NCI-H526 (cell line): ENCODE data around the gene ARMH4.

Source experiments
- DNase-seq, 2 experiments: peaks; one replicate each; lab custom pipeline; 2025; lab: John Stamatoyannopoulos, UW

The ARMH4 gene

GRCh38 chr14:58098507-58098906, 53.5 kb downstream of the ARMH4 start:
- no peak for DNase-seq

GRCh38 chr14:58096731-58097130, 55.3 kb downstream of the ARMH4 start:
- DNase-seq = no peak

GRCh38 chr14:58091883-58092630, 60.0 kb downstream of the ARMH4 start:
- no peak for DNase-seq

GRCh38 chr14:58089612-58090011, 62.4 kb downstream of the ARMH4 start:
- DNase-seq = no peak

- DNase-seq = no peak
These were observed 63.1 kb downstream of the ARMH4 start for GRCh38 chr14:58088961-58089360.

GRCh38 chr14:58085877-58086276, 66.1 kb downstream of the ARMH4 start:
- DNase-seq = no peak

- DNase-seq = no peak
These were observed 69.4 kb downstream of the ARMH4 start for GRCh38 chr14:58082491-58083098.

GRCh38 chr14:58082011-58082410, 70.0 kb downstream of the ARMH4 start:
- DNase-seq = no peak

GRCh38 chr14:58078471-58078870, 73.5 kb downstream of the ARMH4 start:
- no peak for DNase-seq

- no peak for DNase-seq
These were observed 73.9 kb downstream of the ARMH4 start for GRCh38 chr14:58078068-58078467.

GRCh38 chr14:58077621-58078020, 74.4 kb downstream of the ARMH4 start:
- no peak for DNase-seq

GRCh38 chr14:58073516-58073915, 78.5 kb downstream of the ARMH4 start:
- no peak for DNase-seq

- DNase-seq = peak; percentile 26 to 81
These were observed 79.5 kb downstream of the ARMH4 start for GRCh38 chr14:58072288-58073071.

- no peak for DNase-seq
These were observed 80.7 kb downstream of the ARMH4 start for GRCh38 chr14:58071341-58071740.

GRCh38 chr14:58068306-58068705, 83.7 kb downstream of the ARMH4 start:
- no peak for DNase-seq

- DNase-seq = no peak
These were observed 85.9 kb downstream of the ARMH4 start for GRCh38 chr14:58066115-58066514.

- no peak for DNase-seq
These were observed 90.4 kb downstream of the ARMH4 start for GRCh38 chr14:58061581-58061980.

GRCh38 chr14:58060898-58061297, 91.1 kb downstream of the ARMH4 start:
- DNase-seq = no peak

GRCh38 chr14:58060077-58060476, 91.9 kb downstream of the ARMH4 start:
- no peak for DNase-seq

GRCh38 chr14:58059126-58059525, 92.9 kb downstream of the ARMH4 start:
- DNase-seq = no peak

GRCh38 chr14:58055497-58056010, 96.5 kb downstream of the ARMH4 start:
- DNase-seq = no peak

- no peak for DNase-seq
These were observed 97.9 kb downstream of the ARMH4 start for GRCh38 chr14:58054100-58054499.

GRCh38 chr14:58048219-58048618, 103.8 kb downstream of the ARMH4 start:
- DNase-seq = no peak
